ENCODE data around the gene DGCR2.
"Not testable (repeated sequence)": the region's sequence is repeated elsewhere in the genome, so short reads cannot be mapped to it uniquely, and the experiment has no call there.

The DGCR2 gene

GRCh38 chr22:18996376-18996900 lies 125.8 kb downstream of the DGCR2 start:
- Mint-ChIP-seq H3K27me3 (ENCODE audit: low read depth) (peaks cover 8% of the 10 kb centered on the region), H3K4me3 (no peak overlapping the region), H3K27ac (no peak overlapping the region), H3K9me3 (no peaks in the 10 kb centered on the region), H3K36me3 (ENCODE audit: low read depth) (no peaks in the 10 kb centered on the region), H3K4me1 (ENCODE audit: low read depth) (no peaks in the 10 kb centered on the region)

GRCh38 chr22:18995327-18995711 lies 126.9 kb downstream of the DGCR2 start:
- no peaks in the 10 kb centered on the region for H3K9me3 Mint-ChIP-seq
- H3K4me3 Mint-ChIP-seq: no peak overlapping the region
- peaks cover 8% of the 10 kb centered on the region for H3K27me3 Mint-ChIP-seq (ENCODE audit: low read depth)
- no peaks in the 10 kb centered on the region for H3K4me1 Mint-ChIP-seq (ENCODE audit: low read depth)
- no peak overlapping the region for H3K27ac Mint-ChIP-seq
- no peaks in the 10 kb centered on the region for H3K36me3 Mint-ChIP-seq (ENCODE audit: low read depth)

- H3K27ac Mint-ChIP-seq: no peak overlapping the region
- H3K27me3 Mint-ChIP-seq (ENCODE audit: low read depth): peaks cover 8% of the 10 kb centered on the region
- H3K4me3 Mint-ChIP-seq: no peak overlapping the region
- no peaks in the 10 kb centered on the region for H3K36me3 Mint-ChIP-seq (ENCODE audit: low read depth)
- H3K9me3 Mint-ChIP-seq: no peaks in the 10 kb centered on the region
- no peaks in the 10 kb centered on the region for H3K4me1 Mint-ChIP-seq (ENCODE audit: low read depth)
Observed at GRCh38 chr22:18994701-18995326, 127.4 kb downstream of the DGCR2 start.

GRCh38 chr22:18994056-18994455 lies 128.2 kb downstream of the DGCR2 start:
- no peak overlapping the region for H3K4me3 Mint-ChIP-seq
- H3K36me3 Mint-ChIP-seq (ENCODE audit: low read depth): no peaks in the 10 kb centered on the region
- H3K27me3 Mint-ChIP-seq (ENCODE audit: low read depth): peaks cover 2% of the 10 kb centered on the region
- no peaks in the 10 kb centered on the region for H3K9me3 Mint-ChIP-seq
- no peaks in the 10 kb centered on the region for H3K4me1 Mint-ChIP-seq (ENCODE audit: low read depth)
- H3K27ac Mint-ChIP-seq: no peak overlapping the region

- H3K4me3 Mint-ChIP-seq: no peak overlapping the region
- H3K27me3 Mint-ChIP-seq (ENCODE audit: low read depth): no peaks in the 10 kb centered on the region
- H3K9me3 Mint-ChIP-seq: no peaks in the 10 kb centered on the region
- no peaks in the 10 kb centered on the region for H3K36me3 Mint-ChIP-seq (ENCODE audit: low read depth)
- no peaks in the 10 kb centered on the region for H3K4me1 Mint-ChIP-seq (ENCODE audit: low read depth)
- no peak overlapping the region for H3K27ac Mint-ChIP-seq
Observed at GRCh38 chr22:18992543-18993198, 129.5 kb downstream of the DGCR2 start.

- Mint-ChIP-seq H3K27me3 (ENCODE audit: low read depth) (no peaks in the 10 kb centered on the region), H3K9me3 (no peaks in the 10 kb centered on the region), H3K27ac (no peak overlapping the region), H3K4me3 (no peak overlapping the region), H3K4me1 (ENCODE audit: low read depth) (no peaks in the 10 kb centered on the region), H3K36me3 (ENCODE audit: low read depth) (no peaks in the 10 kb centered on the region)
Observed at GRCh38 chr22:18991821-18992442, 130.3 kb downstream of the DGCR2 start.

- Mint-ChIP-seq H3K4me3 (no peak overlapping the region), H3K27me3 (ENCODE audit: low read depth) (no peaks in the 10 kb centered on the region), H3K27ac (no peak overlapping the region), H3K4me1 (ENCODE audit: low read depth) (no peaks in the 10 kb centered on the region), H3K9me3 (no peaks in the 10 kb centered on the region), H3K36me3 (ENCODE audit: low read depth) (no peaks in the 10 kb centered on the region)
Observed at GRCh38 chr22:18991138-18991432, 131.1 kb downstream of the DGCR2 start.

GRCh38 chr22:18990355-18991137 lies 131.7 kb downstream of the DGCR2 start:
- H3K27me3 Mint-ChIP-seq (ENCODE audit: low read depth): no peaks in the 10 kb centered on the region
- no peaks in the 10 kb centered on the region for H3K4me1 Mint-ChIP-seq (ENCODE audit: low read depth)
- no peak overlapping the region for H3K27ac Mint-ChIP-seq
- H3K36me3 Mint-ChIP-seq (ENCODE audit: low read depth): no peaks in the 10 kb centered on the region
- no peak overlapping the region for H3K4me3 Mint-ChIP-seq
- no peaks in the 10 kb centered on the region for H3K9me3 Mint-ChIP-seq

- Mint-ChIP-seq H3K4me3 (no peak overlapping the region), H3K9me3 (no peaks in the 10 kb centered on the region), H3K4me1 (ENCODE audit: low read depth) (no peaks in the 10 kb centered on the region), H3K27ac (no peak overlapping the region), H3K36me3 (ENCODE audit: low read depth) (no peaks in the 10 kb centered on the region), H3K27me3 (ENCODE audit: low read depth) (no peaks in the 10 kb centered on the region)
Observed at GRCh38 chr22:18988958-18989357, 133.3 kb downstream of the DGCR2 start.

- Mint-ChIP-seq H3K9me3 (no peaks in the 10 kb centered on the region), H3K36me3 (ENCODE audit: low read depth) (no peaks in the 10 kb centered on the region), H3K4me1 (ENCODE audit: low read depth) (no peaks in the 10 kb centered on the region), H3K4me3 (no peak overlapping the region), H3K27ac (no peak overlapping the region), H3K27me3 (ENCODE audit: low read depth) (no peaks in the 10 kb centered on the region)
Observed at GRCh38 chr22:18987765-18988164, 134.4 kb downstream of the DGCR2 start.

- H3K9me3 Mint-ChIP-seq; H3K27ac Mint-ChIP-seq; H3K4me3 Mint-ChIP-seq; H3K4me1 Mint-ChIP-seq (ENCODE audit: low read depth); H3K27me3 Mint-ChIP-seq (ENCODE audit: low read depth); H3K36me3 Mint-ChIP-seq (ENCODE audit: low read depth): not testable (repeated sequence)
Observed at GRCh38 chr22:18987114-18987513, 135.1 kb downstream of the DGCR2 start.
